Bladder microvascular endothelial cell (primary cell): ENCODE results near the gene UBE3D. TPM values are rescaled to one million over a fixed set of nuclear protein-coding genes. Genes with fewer than 3 reads are reported as not detected.

Source experiments
- total RNA-seq: library from RNA; depleted of rRNA; stranded (reverse); fragments of >200 nt; gene quantifications from 2 replicates; pipeline ENCODE4 v1.2.3, GENCODE V29; 2014

Gene UBE3D, protein sequence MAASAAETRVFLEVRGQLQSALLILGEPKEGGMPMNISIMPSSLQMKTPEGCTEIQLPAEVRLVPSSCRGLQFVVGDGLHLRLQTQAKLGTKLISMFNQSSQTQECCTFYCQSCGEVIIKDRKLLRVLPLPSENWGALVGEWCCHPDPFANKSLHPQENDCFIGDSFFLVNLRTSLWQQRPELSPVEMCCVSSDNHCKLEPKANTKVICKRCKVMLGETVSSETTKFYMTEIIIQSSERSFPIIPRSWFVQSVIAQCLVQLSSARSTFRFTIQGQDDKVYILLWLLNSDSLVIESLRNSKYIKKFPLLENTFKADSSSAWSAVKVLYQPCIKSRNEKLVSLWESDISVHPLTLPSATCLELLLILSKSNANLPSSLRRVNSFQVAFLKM
- total RNA-seq: 2.9 and 3.6 TPM in 2 replicates

DNA sequence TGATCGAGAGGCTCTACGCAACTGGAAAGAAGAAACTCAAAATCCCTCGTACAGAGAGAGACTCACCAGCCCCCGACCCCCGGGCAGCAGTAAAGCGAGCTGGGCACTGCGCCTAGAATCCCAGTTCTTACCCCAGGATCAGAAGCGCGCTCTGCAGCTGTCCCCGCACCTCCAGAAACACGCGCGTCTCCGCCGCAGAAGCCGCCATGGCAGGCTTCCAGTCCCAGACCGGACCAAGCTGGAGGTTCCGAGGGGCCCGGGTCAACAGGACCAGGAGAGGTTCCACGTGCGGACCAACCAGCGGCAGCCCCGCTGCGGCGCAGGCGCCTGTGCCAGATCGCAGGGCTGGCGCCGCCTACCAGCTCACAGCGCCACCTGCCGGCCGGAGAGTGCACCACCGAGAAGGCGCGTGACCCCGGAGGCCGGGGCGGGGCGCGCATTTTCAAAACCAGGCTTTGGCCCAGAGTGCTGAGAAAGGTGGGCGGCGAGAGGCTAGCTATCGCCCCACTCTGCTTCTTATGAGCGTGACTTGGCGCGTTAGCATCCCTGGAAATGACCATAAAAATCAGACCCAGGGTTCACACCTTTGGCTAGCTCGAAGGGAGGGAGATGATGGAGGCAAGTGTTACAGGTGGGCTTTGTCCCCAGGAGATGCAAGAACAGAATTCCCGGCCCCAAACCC is at the start of gene UBE3D:
Gene UBE3D (minus strand): TSS at position 331 of the 682 bp plus-strand sequence. CDS start 123 bp downstream, at position 208.

DNA sequence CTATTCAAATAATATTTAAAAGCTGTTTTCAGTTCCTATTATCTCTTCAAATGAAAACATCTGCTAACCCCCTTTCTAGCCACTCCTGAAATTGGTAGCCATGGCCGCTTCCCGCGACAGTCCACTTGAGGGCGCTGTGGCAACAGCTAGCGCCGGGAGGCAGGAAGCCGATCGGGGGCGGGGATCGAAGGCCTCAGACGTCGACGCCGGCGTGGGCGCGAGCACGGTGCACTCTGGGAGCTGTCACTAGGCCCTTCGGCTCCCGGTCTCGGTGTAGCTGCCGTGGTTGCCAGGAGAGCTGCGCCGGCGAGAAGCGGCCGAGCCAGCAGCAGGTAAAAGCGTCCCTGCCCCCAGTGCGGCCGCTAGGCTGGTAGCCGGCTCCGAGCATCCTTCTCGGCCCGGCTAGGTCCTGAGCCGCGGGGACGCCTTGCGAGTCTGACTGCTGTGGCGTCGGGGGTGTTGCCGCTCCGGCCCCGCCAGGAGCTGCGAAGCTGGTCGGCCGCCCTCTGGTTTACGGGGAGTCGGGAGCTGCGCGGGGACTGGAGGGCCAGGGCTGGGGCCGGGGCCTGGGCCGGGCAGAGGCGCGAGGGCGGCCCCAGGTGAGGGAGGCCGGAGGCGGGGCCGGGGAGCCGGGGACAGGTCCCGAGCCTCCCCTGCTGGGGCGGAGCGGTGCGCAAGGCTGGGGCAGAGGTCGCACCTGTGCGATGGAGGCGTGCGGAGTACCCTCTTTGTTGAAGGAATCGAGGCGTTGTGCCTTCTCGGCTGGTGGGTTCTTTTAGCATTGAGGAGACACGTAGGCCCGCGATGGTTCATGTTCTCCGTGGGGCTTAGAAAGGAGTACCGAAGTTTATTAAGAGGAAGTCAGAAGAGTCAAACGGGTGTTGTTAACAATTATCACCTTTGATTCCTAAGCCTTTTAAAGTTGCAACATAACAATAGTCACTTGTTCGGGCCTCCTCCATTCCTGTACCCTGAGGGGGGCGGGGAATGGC is 2.1 kb upstream of the UBE3D start, which contains the start of gene DOP1A:
Gene DOP1A (plus strand): TSS at position 224 of the 992 bp plus-strand sequence. CDS start 29,307 bp downstream, outside the sequence.

Other genes starting within 250 kb of the UBE3D start
- 11.5 and 21.5 TPM in 2 replicates for gene DOP1A, start 1.8 kb upstream of the UBE3D start, total RNA-seq
- 46.0 and 79.7 TPM in 2 replicates for gene PGM3, start 127.4 kb upstream of the UBE3D start, total RNA-seq
- gene RWDD2A, start 127.5 kb upstream of the UBE3D start, total RNA-seq: 2.4 and 3.4 TPM in 2 replicates